ENCODE data around the gene BIVM. TPM values are rescaled to one million over a fixed set of nuclear protein-coding genes. Genes with fewer than 3 reads are reported as not detected.
A peak's percentile ranks its signal among the peaks of the same experiment; 100 is the strongest.
"Not testable (repeated sequence)": the region's sequence is repeated elsewhere in the genome, so short reads cannot be mapped to it uniquely, and the experiment has no call there.

BIVM gene
- total RNA-seq, 4 donors from 2014 or later: 16.2 to 19.5 (median 16.7) TPM

DNA sequence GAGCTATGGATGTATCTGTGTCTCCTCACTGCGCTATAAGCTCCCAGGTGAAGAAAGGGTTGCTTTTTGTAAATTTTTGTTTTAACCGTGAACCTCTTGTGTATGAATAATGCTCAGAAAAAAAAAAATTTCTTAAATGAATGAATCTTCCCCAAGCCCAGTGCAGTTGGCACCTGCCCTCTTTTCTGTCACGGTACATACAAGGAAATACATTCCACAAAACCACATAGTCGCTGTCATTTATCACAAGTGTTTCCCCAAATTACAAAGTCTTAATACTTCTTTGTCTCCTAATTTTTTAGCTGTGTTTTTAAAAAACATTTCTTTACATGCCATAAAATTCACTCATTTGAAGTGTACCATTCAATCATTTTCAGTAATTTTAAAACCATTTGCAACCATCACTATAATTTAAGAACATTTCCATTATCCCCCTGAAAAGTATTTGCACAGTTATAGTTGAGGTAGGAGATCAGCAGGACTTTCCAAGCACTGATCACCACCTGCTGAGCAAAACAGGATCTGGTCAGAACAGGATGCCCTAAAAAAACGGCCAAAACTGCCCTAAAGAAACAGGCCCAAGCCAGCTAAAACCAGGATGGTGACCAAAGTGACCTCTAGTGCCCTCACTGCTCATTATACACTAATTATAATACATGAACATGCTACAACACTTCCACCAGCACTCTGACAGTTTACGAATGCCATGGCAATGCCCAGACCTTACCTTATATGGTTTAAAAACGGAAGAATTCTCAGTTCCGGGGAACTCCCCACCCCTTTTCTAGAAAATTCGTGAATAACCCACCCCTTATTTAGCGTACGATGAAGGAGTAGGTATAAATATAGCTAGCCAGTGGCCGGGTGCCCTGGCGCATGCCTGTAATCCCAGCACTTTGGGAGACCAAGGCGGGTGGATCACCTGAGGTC lies 24.1 kb upstream of the BIVM start:
- DNase-seq (ENCODE audit: extremely low spot score): peak; percentile 39
- Histone ChIP-seq H3K4me3 (no peak overlapping the region), H3K36me3 (no peaks in the 10 kb centered on the region), H3K4me1 (peaks cover 11 to 21% (median 14%) of the 10 kb centered on the region in 4 donors), H3K27ac (replicated peaks in 1 of 4) (no peak overlapping the region), H3K27me3 (no peaks in the 10 kb centered on the region), H3K9me3 (no peaks in the 10 kb centered on the region)
- intact Hi-C loops (cut with DNase I): loop anchor here (2.0 to 5.0 kb wide), 2 partner anchors 26 to 72 kb away; partner anchors contain the start of gene ERCC5
- no peak for TF ChIP-seq POLR2AphosphoS5 (IDR thresholded peaks at IDR 0.05)
- TF ChIP-seq, protein P1, sequence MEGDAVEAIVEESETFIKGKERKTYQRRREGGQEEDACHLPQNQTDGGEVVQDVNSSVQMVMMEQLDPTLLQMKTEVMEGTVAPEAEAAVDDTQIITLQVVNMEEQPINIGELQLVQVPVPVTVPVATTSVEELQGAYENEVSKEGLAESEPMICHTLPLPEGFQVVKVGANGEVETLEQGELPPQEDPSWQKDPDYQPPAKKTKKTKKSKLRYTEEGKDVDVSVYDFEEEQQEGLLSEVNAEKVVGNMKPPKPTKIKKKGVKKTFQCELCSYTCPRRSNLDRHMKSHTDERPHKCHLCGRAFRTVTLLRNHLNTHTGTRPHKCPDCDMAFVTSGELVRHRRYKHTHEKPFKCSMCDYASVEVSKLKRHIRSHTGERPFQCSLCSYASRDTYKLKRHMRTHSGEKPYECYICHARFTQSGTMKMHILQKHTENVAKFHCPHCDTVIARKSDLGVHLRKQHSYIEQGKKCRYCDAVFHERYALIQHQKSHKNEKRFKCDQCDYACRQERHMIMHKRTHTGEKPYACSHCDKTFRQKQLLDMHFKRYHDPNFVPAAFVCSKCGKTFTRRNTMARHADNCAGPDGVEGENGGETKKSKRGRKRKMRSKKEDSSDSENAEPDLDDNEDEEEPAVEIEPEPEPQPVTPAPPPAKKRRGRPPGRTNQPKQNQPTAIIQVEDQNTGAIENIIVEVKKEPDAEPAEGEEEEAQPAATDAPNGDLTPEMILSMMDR (IDR thresholded peaks at IDR 0.05): no peak
- TF ChIP-seq POLR2A (IDR thresholded peaks at IDR 0.05; ENCODE audit: low read depth): no peak
- no peak for TF ChIP-seq EP300 (IDR thresholded peaks at IDR 0.05)
- WGBS: 87% methylated on average over 14 of the region's 14 CpGs

DNA sequence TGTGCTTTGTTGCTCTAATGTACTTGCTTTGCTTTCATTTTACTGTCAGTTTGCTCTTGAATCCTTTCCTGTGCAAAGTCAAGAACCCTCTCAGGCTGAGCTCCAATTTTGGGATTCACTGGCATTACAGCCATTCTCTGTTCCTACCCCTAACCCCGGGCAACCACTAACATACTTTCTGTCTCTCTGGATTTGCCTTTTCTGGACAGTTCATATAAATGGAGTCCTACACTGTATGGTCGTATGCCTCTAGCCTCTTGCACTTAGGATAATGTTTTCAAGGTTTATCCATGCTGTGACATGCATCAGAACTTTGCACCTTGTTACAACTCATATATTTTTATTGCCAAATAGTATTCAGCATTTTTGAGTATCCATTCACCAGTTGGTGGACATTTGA lies 22.6 kb upstream of the BIVM start:
- TF ChIP-seq, protein P1 (IDR thresholded peaks at IDR 0.05): no peak
- TF ChIP-seq POLR2AphosphoS5 (IDR thresholded peaks at IDR 0.05) (no peak), EP300 (IDR thresholded peaks at IDR 0.05) (no peak), POLR2A (IDR thresholded peaks at IDR 0.05; ENCODE audit: low read depth) (no peak)
- Histone ChIP-seq H3K4me3 (no peak overlapping the region), H3K9me3 (no peaks in the 10 kb centered on the region), H3K27me3 (no peaks in the 10 kb centered on the region), H3K36me3 (no peaks in the 10 kb centered on the region), H3K4me1 (peaks cover 11 to 21% (median 14%) of the 10 kb centered on the region in 4 donors), H3K27ac (replicated peaks in 1 of 4) (no peak overlapping the region)
- peak; percentile 64 for DNase-seq (ENCODE audit: extremely low spot score)
- WGBS: 88% methylated on average over 2 of the region's 2 CpGs
- intact Hi-C loops (cut with DNase I): no loop called here

GRCh38 chr13:102777736-102778135 lies 21.2 kb upstream of the BIVM start:
- WGBS: 93% methylated on average over 3 of the region's 3 CpGs
- Histone ChIP-seq H3K27ac (replicated peaks in 1 of 4) (no peak overlapping the region), H3K9me3 (no peaks in the 10 kb centered on the region), H3K36me3 (peaks cover 0 to 4% (median 0%) of the 10 kb centered on the region in 4 donors), H3K4me1 (peaks cover 6 to 10% (median 8%) of the 10 kb centered on the region in 4 donors), H3K4me3 (no peak overlapping the region), H3K27me3 (no peaks in the 10 kb centered on the region)
- peak; percentile 57 for DNase-seq (ENCODE audit: extremely low spot score)
- TF ChIP-seq EP300 (IDR thresholded peaks at IDR 0.05): no peak
- TF ChIP-seq, protein P1 (IDR thresholded peaks at IDR 0.05): no peak
- TF ChIP-seq POLR2AphosphoS5 (IDR thresholded peaks at IDR 0.05): no peak
- no peak for TF ChIP-seq POLR2A (IDR thresholded peaks at IDR 0.05; ENCODE audit: low read depth)
- intact Hi-C loops (cut with DNase I): no loop called here

- H3K27ac ChIP-seq (replicated peaks in 1 of 4): no peak overlapping the region
- intact Hi-C loops (cut with DNase I): no loop called here
Measured at GRCh38 chr13:102779436-102780159, 19.3 kb upstream of the BIVM start.

DNA sequence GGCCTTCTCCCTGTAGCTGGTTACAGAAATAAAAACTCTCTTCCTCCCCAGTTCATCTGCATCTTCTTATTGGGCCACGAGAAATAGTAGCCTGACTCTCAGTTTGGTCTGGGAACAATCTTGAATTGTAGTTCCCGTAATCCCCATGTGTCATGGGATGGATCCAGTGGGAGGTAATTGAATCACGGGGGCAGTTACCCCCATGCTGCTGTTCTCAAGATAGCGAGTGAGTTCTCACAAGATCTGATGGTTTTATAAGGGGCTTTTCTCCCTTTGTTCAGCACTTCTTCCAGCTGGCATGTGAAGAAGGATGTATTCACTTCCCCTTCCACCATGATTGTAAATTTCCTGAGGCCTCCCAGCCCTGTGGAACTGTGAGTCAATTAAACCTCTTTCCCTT lies 18.3 kb upstream of the BIVM start:
- peaks cover 0 to 14% (median 2%) of the 10 kb centered on the region in 4 donors for H3K36me3 ChIP-seq
- H3K4me3 ChIP-seq; H3K9me3 ChIP-seq; H3K27me3 ChIP-seq; H3K27ac ChIP-seq (replicated peaks in 1 of 4); H3K4me1 ChIP-seq; intact Hi-C loops (cut with DNase I): not testable (repeated sequence)
- DNase-seq (ENCODE audit: extremely low spot score): peak; percentile 4
- WGBS: 95% methylated on average over 4 of the region's 4 CpGs

More at GRCh38 chr13:102779436-102780159, 19.3 kb upstream of the BIVM start:
- Histone ChIP-seq H3K9me3 (no peaks in the 10 kb centered on the region), H3K4me1 (no peaks in the 10 kb centered on the region), H3K36me3 (peaks cover 0 to 5% (median 2%) of the 10 kb centered on the region in 4 donors), H3K4me3 (no peak overlapping the region), H3K27me3 (no peaks in the 10 kb centered on the region)
- TF ChIP-seq EP300 (IDR thresholded peaks at IDR 0.05): no peak
- TF ChIP-seq, protein P1 (IDR thresholded peaks at IDR 0.05): no peak
- no peak for TF ChIP-seq POLR2A (IDR thresholded peaks at IDR 0.05; ENCODE audit: low read depth)
- no peak for TF ChIP-seq POLR2AphosphoS5 (IDR thresholded peaks at IDR 0.05)
- DNase-seq (ENCODE audit: extremely low spot score): no peak
- WGBS: 75% methylated on average over 5 of the region's 5 CpGs

Data from esophagus muscularis mucosa (tissue), 4 donors.